HG03196 (cell line): Measurements from ENCODE around the gene NBPF12.
"Not testable (repeated sequence)": the region's sequence is repeated elsewhere in the genome, so short reads cannot be mapped to it uniquely, and the experiment has no call there.

Source experiments
- ATAC-seq: cut with Tn5 transposase; IDR thresholded peaks from one replicate; pipeline ENCODE4 v1.9.1; 2021; ENCODE audit not compliant: unreplicated experiment

NBPF12 gene, protein sequence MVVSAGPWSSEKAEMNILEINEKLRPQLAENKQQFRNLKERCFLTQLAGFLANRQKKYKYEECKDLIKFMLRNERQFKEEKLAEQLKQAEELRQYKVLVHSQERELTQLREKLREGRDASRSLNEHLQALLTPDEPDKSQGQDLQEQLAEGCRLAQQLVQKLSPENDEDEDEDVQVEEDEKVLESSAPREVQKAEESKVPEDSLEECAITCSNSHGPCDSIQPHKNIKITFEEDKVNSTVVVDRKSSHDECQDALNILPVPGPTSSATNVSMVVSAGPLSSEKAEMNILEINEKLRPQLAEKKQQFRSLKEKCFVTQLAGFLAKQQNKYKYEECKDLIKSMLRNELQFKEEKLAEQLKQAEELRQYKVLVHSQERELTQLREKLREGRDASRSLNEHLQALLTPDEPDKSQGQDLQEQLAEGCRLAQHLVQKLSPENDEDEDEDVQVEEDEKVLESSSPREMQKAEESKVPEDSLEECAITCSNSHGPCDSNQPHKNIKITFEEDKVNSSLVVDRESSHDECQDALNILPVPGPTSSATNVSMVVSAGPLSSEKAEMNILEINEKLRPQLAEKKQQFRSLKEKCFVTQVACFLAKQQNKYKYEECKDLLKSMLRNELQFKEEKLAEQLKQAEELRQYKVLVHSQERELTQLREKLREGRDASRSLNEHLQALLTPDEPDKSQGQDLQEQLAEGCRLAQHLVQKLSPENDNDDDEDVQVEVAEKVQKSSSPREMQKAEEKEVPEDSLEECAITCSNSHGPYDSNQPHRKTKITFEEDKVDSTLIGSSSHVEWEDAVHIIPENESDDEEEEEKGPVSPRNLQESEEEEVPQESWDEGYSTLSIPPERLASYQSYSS (N-terminal part only)

DNA sequence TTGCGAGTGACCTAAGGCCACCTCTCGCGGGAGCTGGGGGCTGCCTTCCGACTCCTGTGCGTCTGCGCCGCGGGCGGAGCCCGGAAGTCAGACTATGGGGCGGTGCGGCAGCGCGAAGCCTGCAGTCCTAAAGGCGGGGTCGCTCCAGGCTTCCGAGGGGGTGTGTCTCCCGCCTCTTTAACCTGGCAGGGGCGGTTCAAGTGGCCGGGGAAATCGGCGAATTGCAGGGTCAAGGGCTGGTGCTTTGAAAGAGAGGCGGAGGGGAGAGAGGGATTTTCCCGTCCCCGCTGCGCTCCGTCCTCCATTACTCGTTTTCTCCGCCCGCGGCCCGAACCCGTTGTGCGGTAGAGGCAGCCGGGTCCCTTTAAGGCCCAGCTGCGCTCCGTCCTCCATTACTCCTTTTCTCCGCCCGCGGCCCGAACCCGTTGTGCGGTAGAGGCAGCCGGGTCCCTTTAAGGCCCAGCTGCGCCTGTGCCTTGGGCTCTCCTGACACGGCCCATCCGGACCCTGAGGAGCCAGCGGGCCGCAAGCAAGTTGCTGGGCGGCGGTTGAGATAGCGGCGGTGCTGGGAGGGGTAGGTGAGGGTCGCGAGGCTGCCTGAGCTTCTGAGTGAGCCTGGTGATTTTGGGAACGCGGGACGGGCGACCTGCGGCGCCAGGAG lies at the start of gene NBPF12:
Gene NBPF12 (plus strand): TSS at position 83 of the 661 bp plus-strand sequence. CDS start 21,820 bp downstream, outside the sequence.
- peak; percentile 69 for ATAC-seq

DNA sequence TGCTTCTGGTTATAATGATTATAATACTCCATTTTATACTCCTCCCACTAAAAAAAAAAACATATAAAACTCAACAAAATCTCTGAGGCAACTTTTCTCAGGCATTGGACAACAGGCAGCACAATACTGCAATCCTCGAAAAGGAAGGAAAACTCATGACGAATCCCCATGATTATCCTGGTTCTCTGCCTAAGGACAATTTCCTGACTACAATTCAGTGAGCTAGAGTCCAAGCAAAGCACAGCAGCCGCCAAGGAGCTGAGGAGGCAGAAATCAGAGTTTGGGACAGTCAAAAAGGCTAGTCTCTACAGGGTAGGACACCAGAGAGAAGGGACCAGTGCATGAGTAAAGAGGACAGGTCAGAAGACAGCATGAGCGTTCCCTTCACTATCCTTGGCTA lies 46.8 kb upstream of the NBPF12 start:
- ATAC-seq = not testable (repeated sequence)

DNA sequence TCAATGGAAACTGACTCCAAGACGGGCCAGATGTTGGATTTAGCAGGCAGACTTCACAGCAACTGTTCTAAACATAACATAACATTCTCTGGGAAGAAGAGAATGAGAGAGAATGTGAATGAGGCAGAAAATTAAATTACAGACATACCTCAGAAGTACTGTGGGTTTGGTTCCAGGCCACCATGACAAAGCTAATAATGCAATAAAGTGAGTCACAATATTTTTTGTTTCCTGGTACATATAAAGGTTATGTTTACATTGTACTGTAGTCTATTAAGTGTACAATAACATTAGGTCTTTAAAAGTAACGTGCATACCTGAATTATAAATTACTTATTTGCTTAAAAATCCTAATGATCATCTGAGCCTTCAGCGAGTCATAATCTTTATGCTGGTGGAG lies 45.8 kb upstream of the NBPF12 start:
- not testable (repeated sequence) for ATAC-seq

DNA sequence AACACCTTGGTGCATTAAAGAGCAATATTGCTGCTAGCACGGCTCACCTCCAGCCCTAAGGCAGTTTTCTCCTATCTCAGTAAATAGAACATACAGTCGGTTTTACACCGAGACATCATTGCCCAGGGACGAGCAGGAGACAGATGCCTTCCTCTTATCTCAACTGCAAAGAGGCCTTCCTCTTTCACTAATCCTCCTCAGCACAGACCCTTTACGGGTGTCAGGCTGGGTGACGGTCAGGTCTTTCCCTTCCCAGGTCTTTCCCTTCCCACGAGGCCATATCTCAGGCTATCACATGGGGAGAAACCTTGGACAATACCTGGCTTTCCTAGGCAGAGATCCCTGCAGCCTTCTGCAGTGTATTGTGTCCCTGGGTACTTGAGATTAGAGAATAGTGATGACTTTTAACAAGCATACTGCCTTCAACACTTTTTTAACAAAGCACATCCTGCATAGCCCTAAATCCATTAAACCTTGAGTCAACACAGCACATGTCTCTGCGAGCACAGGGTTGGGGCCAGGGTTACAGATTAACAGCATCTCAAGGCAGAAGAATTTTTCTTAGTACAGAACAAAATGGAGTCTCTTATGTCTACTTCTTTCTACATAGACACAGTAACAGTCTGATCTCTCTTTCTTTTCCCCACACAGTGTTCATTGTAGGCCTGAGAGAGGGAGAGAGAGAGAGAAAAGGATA lies 30.4 kb upstream of the NBPF12 start:
- not testable (repeated sequence) for ATAC-seq

DNA sequence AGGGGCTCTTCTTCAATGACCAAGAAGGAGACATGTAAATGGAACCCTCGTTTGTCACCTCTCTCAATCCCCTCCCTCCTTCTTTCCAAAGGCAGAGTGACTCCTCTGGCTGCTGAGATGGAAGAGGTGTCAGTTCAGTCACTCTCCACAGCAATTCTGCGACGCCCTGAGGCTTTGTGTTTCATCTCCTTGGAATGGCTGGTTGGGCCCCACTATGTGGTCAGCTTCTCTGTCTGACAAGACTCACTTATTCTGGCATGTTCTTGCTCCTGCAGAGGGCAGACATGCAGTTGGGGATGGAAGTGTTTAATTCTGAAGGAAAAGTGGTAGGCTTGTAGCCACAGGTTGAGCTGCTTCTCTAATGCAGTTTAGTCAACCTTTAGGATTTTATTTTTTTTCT lies 25.1 kb upstream of the NBPF12 start:
- ATAC-seq = not testable (repeated sequence)

DNA sequence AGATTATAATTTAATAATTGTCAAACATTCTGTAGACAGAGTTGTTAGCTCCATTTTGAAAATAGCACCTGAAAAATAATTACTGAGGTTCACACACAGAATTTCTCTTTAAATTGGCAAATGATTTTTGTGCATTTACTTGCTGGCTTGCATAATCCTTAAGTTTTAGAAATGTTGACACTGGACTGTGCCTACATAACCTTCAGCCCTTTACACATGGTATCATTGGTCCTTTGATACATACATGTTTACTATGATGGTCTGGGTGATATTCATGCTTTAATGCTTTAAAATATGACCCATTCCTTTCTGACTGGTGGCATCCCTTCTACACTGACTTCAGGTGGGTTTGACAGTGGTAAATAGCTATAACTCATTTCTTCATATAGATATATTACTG lies 17.3 kb upstream of the NBPF12 start:
- ATAC-seq = not testable (repeated sequence)

DNA sequence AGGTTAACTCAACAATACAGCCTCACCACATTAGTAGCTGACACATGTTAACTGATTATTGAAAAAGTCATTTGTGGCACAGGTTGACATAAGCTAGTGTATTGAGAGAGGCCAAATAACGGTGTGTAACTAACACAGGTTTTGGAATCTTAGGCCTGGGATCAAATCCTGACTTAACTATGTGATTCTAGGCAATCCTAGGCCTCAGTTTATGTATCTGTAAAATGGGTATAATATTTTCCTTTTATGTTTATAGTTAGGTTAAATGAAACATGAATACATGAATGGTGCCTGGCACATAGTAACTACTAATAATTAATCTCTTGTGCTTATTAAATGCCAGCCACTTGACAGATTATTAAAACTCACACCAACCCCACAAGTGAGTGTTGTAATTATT lies 15.5 kb upstream of the NBPF12 start:
- not testable (repeated sequence) for ATAC-seq

DNA sequence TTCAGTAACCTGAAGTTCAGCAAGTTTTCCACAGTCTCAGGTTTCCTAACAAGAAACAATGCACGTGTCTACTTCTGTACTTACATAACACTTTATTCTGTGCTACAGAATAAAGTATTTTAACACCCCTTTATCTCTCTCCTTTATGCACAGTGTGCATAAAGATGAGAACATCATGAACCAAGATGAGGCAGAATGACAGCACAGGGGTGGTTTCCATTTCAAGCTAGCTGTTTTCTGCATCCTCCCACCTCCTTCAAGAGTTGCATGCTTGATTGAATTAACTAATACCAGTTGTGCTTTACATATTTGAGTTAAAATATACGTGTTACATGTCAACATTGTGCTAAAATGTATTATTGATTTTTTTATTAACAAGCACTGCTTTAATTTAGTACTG lies 14.0 kb upstream of the NBPF12 start:
- ATAC-seq = not testable (repeated sequence)

DNA sequence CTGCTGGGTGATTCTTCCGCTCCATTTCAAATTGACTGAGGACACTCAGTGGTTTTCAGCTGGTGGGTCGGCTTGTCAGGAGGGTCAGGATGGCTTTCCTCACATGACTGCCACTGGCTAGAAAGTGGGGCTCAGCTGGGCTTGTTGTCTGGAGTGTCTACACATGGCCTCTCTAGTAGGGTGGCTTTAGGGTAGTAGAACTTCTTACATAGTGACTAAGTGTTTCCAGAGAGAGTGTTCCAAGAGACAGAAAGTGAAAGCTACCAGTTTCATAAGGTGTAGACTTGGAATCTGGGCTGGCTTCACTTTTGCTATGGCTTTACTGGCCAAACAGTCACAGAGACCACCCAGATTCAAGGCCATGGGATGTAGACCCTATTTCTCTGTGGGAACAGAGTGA lies 11.7 kb upstream of the NBPF12 start:
- not testable (repeated sequence) for ATAC-seq

DNA sequence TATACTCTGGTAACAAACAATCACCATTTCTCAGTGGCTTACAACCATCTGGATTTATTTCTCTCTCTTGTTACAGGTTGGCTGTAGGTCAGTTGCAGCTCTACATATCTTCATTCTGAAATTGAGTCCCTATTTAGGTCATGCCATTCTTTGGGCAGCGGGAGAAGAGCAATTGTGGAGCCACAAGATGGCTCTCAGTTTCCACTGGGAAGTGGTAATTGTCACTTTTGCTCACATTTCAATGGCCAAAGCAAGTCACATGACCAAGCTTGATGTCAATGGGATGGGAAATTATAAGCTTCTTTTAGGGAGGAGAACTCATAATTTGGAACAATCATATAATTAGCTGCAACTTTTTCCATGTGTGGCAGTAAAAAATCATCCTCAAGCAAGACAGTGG lies 7.9 kb upstream of the NBPF12 start:
- not testable (repeated sequence) for ATAC-seq

DNA sequence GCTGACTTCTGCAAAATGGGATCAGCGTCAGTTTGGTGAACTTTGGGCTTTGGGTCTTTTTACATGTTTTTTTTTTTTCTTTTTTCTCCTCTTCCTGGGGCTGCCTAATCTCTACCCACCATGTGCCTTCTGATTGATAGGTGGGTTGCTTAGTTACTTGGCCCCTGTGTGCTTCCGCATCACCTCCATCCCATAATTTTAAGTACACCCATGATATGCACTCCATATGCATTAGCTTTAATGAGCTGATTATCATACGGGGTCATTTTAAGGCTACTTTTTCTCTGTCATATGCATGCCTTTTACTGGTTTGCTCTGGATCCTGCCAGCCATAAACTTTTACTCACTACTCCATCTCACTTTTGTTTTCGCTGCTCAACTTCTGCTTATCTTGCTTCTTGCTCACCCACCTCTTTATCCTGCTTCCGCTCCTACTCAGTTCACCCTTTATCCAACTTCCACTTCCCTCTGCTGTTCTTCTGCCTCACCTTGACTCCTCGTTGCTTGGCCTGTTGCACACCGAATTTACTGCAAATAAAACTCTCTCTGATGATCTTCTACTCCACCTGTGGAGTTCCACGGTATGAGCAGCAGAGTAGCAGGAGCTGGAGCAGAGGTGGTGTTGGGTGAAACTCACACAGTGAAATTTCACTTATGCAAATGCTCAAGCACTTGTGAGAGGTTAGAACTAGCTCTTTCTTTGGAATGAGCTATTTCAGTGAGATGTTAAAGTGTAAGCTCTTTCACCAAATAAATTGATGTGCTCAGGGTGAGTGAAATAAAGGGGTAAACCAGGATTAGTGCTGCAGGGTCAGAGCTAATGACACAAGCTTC lies 3.5 kb upstream of the NBPF12 start:
- not testable (repeated sequence) for ATAC-seq

DNA sequence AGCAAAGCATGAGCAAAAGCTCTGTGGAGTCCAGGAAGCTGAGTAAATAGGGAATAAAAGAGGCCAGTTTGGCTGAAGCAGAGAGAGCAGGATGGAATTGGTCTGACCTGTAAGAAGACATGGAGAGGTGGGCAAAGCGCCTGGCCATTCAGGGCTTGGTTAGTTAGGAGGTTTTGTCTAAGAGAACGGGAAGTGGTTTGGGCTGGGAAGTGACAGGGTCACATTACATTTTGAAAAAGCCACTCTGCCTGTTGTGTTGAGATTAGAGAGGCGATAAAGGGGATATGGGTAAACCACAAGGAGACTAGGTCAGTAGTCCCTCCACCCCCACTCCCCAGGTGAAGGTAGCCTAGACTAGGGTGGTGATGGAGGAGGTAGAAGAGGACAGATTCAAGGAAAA lies 662 bp upstream of the NBPF12 start:
- not testable (repeated sequence) for ATAC-seq

DNA sequence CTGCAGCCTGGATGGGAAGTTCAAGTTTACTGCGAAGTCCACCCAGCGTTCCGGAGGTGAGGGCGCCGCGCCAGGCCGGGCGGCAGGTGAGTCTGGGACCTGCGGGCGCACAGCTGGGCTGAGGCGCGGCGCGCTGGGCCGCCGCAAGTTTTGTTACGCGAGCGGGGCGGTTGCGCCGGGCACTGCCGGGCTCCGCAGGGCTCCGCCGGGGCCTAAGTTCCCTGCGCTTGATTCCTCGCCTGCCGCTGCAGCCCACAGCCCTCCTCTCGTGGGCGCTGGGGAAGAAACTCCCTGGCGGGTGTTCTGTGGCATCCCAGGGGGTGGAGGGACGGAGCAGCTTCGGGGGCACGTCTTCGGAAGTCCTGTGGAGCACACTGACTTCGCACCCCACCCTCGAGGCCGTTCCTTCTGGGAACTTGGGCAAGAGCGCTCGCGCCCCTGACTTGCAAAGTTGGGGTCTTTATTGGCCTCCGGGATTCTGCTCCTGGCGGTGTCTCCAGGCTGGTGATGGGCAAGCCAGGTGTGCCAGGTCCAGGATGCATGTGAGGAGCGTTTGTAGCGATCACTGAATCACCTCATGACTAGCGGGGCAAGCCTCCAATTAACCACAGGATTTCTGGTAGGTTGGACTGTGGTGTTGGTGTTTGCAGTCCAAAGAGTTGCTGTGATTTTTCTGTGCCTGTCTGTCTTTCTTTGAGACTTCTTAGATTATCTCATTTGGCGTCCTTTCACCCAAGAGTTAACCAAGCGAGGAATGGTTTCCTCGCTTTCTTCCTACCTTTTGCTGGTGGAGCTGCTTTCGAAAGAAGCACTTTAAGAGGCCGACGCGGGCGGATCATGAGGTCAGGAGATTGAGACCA lies 1.0 kb downstream of the NBPF12 start:
- peak; percentile 25 for ATAC-seq

DNA sequence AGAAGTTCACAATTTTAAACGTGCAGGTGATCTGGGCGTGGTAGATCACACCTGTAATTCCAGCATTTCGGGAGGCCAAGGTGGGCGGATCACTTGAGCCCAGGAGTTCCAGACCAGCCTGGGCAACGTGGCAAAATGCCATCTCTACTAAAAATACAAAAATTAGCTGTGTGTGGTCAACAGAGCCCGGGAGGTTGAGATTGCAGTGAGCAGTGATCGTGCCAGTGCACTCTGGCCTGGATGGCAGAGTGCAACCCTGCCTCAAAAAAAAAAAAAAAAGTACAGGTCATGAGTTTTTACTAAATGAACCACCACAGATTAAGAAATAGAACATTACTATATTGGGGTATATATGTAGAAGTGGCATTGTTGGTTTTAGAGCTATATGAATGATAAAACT lies 2.2 kb downstream of the NBPF12 start:
- ATAC-seq = not testable (repeated sequence)

DNA sequence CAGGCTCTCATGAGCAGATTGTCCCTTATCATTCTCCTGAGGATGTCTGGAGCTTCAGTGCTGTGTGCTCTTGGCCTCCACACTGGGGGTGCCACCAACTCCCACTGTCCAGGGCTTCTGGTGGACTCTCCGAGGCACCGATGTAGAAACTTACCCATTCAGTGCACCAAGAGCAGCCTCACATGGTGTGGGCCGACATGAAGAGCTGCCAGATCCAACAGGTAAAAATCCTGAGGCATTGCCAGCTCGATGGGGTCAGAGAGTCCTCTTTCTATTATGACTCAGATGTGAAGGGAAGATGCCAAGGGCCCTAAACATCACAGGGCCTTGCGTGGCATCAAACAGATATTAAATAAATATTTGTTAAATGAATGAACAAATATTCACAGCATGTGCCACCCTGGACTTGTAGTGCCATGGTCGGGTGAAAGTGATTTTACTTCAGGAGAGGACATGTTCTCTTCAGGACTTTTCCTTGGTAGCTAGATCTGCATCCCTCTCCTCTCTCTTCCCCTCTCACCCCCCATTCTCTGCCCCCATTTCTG lies 5.3 kb downstream of the NBPF12 start:
- ATAC-seq = not testable (repeated sequence)

DNA sequence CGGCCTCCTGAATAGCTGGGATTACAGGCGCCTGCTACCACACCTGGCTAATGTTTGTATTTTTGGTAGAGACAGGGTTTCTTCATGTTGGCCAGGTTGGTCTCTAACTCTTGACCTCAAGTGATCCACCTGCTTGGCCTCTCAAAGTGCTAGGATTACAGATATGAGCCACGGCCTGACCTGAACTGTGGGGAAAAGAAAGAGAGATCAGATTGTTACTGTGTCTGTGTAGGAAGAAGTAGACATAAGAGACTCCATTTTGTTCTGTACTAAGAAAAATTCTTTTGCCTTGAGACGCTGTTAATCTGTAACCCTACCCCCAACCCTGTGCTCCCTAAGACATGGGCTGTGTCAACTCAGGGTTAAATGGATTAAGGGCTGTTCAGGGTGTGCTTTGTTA lies 10.0 kb downstream of the NBPF12 start:
- not testable (repeated sequence) for ATAC-seq

DNA sequence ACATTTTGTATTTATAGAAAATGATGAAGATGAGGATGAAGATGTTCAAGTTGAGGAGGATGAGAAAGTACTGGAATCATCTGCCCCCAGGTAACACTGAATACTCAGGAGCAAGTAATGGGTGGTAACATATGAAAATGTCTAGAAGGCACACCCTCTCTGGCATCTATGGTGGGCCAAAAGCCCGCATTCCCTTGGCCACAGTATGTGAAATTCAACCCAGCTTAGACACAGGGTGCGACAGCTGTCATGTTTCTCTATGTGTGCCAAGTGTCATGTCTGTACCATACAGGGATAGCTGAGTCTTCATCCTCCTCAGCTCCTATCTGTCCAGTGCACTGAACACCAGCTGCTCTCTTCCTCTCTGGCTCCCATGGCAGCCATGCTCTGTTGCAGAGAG lies 26.2 kb downstream of the NBPF12 start:
- not testable (repeated sequence) for ATAC-seq

DNA sequence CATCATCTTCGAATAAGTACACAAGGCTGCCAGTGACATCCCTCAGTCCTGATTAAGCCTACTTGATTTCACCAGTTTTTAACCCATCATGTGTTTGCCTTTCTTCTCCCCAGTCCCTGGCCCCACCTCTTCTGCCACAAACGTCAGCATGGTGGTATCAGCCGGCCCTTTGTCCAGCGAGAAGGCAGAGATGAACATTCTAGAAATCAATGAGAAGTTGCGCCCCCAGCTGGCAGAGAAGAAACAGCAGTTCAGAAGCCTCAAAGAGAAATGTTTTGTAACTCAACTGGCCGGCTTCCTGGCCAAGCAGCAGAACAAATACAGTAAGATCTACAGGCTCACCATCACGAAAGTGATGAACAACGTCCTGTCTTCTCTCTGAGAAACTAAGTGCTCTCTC lies 28.2 kb downstream of the NBPF12 start:
- not testable (repeated sequence) for ATAC-seq

DNA sequence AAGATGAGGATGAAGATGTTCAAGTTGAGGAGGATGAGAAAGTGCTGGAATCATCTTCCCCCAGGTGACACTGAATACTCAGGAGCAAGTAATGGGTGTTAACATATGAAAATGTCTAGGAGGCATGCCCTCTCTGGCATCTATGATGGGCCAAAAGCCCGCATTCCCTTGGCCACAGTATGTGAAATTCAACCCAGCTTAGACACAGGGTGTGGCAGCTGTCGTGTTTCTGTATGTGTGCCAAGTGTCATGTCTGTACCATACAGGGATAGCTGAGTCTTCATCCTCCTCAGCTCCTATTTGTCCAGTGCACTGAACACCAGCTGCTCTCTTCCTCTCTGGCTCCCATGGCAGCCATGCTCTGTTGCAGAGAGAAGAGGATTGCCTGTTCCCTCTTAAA lies 32.5 kb downstream of the NBPF12 start:
- ATAC-seq = not testable (repeated sequence)
